ENCODE measurements around the gene LTBP1.
"Not testable (repeated sequence)": the region's sequence is repeated elsewhere in the genome, so short reads cannot be mapped to it uniquely, and the experiment has no call there.

LTBP1 gene

GRCh38 chr2:33030326-33030725 is 83.6 kb downstream of the LTBP1 start:
- Histone ChIP-seq H3K27me3 (ENCODE audit: insufficient read depth, low read length) (no peaks in the 10 kb centered on the region), H3K4me3 (ENCODE audit: low read length) (no peak overlapping the region), H2AFZ (ENCODE audit: low read depth, low read length) (no peak overlapping the region), H3K9me3 (ENCODE audit: low read length) (no peaks in the 10 kb centered on the region), H3K4me1 (ENCODE audit: insufficient read depth, low read length) (no peaks in the 10 kb centered on the region), H3K36me3 (ENCODE audit: insufficient read depth, low read length) (no peaks in the 10 kb centered on the region)

GRCh38 chr2:33032245-33032644 is 85.5 kb downstream of the LTBP1 start:
- Histone ChIP-seq H3K27me3 (ENCODE audit: insufficient read depth, low read length) (no peaks in the 10 kb centered on the region), H3K4me3 (ENCODE audit: low read length) (no peak overlapping the region), H3K9me3 (ENCODE audit: low read length) (no peaks in the 10 kb centered on the region), H3K4me1 (ENCODE audit: insufficient read depth, low read length) (no peaks in the 10 kb centered on the region), H2AFZ (ENCODE audit: low read depth, low read length) (no peak overlapping the region), H3K36me3 (ENCODE audit: insufficient read depth, low read length) (no peaks in the 10 kb centered on the region)

GRCh38 chr2:33033606-33034081 is 86.9 kb downstream of the LTBP1 start:
- no peak overlapping the region for H3K4me3 ChIP-seq (ENCODE audit: low read length)

GRCh38 chr2:33034784-33035183 is 88.0 kb downstream of the LTBP1 start:
- H3K27me3 ChIP-seq (ENCODE audit: insufficient read depth, low read length): no peaks in the 10 kb centered on the region
- no peak overlapping the region for H2AFZ ChIP-seq (ENCODE audit: low read depth, low read length)
- no peaks in the 10 kb centered on the region for H3K36me3 ChIP-seq (ENCODE audit: insufficient read depth, low read length)
- H3K4me3 ChIP-seq (ENCODE audit: low read length): no peak overlapping the region
- H3K4me1 ChIP-seq (ENCODE audit: insufficient read depth, low read length): no peaks in the 10 kb centered on the region
- H3K9me3 ChIP-seq (ENCODE audit: low read length): no peaks in the 10 kb centered on the region

More at GRCh38 chr2:33033606-33034081, 86.9 kb downstream of the LTBP1 start:
- Histone ChIP-seq H3K36me3 (ENCODE audit: insufficient read depth, low read length) (no peaks in the 10 kb centered on the region), H3K4me1 (ENCODE audit: insufficient read depth, low read length) (no peaks in the 10 kb centered on the region), H3K9me3 (ENCODE audit: low read length) (no peaks in the 10 kb centered on the region), H2AFZ (ENCODE audit: low read depth, low read length) (no peak overlapping the region), H3K27me3 (ENCODE audit: insufficient read depth, low read length) (no peaks in the 10 kb centered on the region)

- no peaks in the 10 kb centered on the region for H3K4me1 ChIP-seq (ENCODE audit: insufficient read depth, low read length)
- H3K4me3 ChIP-seq (ENCODE audit: low read length): no peak overlapping the region
- H3K9me3 ChIP-seq (ENCODE audit: low read length): no peaks in the 10 kb centered on the region
- no peak overlapping the region for H2AFZ ChIP-seq (ENCODE audit: low read depth, low read length)
- no peaks in the 10 kb centered on the region for H3K36me3 ChIP-seq (ENCODE audit: insufficient read depth, low read length)
- no peaks in the 10 kb centered on the region for H3K27me3 ChIP-seq (ENCODE audit: insufficient read depth, low read length)
Measured at GRCh38 chr2:33038230-33038629, 91.5 kb downstream of the LTBP1 start.

GRCh38 chr2:33038799-33039198 is 92.0 kb downstream of the LTBP1 start:
- Histone ChIP-seq H3K4me3 (ENCODE audit: low read length) (no peak overlapping the region), H3K27me3 (ENCODE audit: insufficient read depth, low read length) (no peaks in the 10 kb centered on the region), H2AFZ (ENCODE audit: low read depth, low read length) (no peak overlapping the region), H3K36me3 (ENCODE audit: insufficient read depth, low read length) (no peaks in the 10 kb centered on the region), H3K4me1 (ENCODE audit: insufficient read depth, low read length) (no peaks in the 10 kb centered on the region), H3K9me3 (ENCODE audit: low read length) (no peaks in the 10 kb centered on the region)

GRCh38 chr2:33040541-33040940 is 93.8 kb downstream of the LTBP1 start:
- H3K4me1 ChIP-seq (ENCODE audit: insufficient read depth, low read length): no peaks in the 10 kb centered on the region
- H3K9me3 ChIP-seq (ENCODE audit: low read length): no peaks in the 10 kb centered on the region
- no peaks in the 10 kb centered on the region for H3K27me3 ChIP-seq (ENCODE audit: insufficient read depth, low read length)
- H2AFZ ChIP-seq (ENCODE audit: low read depth, low read length): no peak overlapping the region
- no peaks in the 10 kb centered on the region for H3K36me3 ChIP-seq (ENCODE audit: insufficient read depth, low read length)
- H3K4me3 ChIP-seq (ENCODE audit: low read length): no peak overlapping the region

- H3K27me3 ChIP-seq (ENCODE audit: insufficient read depth, low read length): no peaks in the 10 kb centered on the region
Measured at GRCh38 chr2:33042265-33042664, 95.5 kb downstream of the LTBP1 start.

GRCh38 chr2:33042819-33043218 is 96.1 kb downstream of the LTBP1 start:
- H3K4me1 ChIP-seq (ENCODE audit: insufficient read depth, low read length): peaks cover under 1% of the 10 kb centered on the region
- H3K36me3 ChIP-seq (ENCODE audit: insufficient read depth, low read length): no peaks in the 10 kb centered on the region
- H3K27me3 ChIP-seq (ENCODE audit: insufficient read depth, low read length): no peaks in the 10 kb centered on the region
- no peak overlapping the region for H2AFZ ChIP-seq (ENCODE audit: low read depth, low read length)
- no peaks in the 10 kb centered on the region for H3K9me3 ChIP-seq (ENCODE audit: low read length)
- no peak overlapping the region for H3K4me3 ChIP-seq (ENCODE audit: low read length)

More at GRCh38 chr2:33042265-33042664, 95.5 kb downstream of the LTBP1 start:
- H2AFZ ChIP-seq (ENCODE audit: low read depth, low read length): no peak overlapping the region
- H3K4me3 ChIP-seq (ENCODE audit: low read length): no peak overlapping the region
- no peaks in the 10 kb centered on the region for H3K9me3 ChIP-seq (ENCODE audit: low read length)
- no peaks in the 10 kb centered on the region for H3K36me3 ChIP-seq (ENCODE audit: insufficient read depth, low read length)
- no peaks in the 10 kb centered on the region for H3K4me1 ChIP-seq (ENCODE audit: insufficient read depth, low read length)

GRCh38 chr2:33047939-33048338 is 101.2 kb downstream of the LTBP1 start:
- no peaks in the 10 kb centered on the region for H3K27me3 ChIP-seq (ENCODE audit: insufficient read depth, low read length)
- peaks cover 6% of the 10 kb centered on the region for H3K4me1 ChIP-seq (ENCODE audit: insufficient read depth, low read length)
- H3K9me3 ChIP-seq (ENCODE audit: low read length): no peaks in the 10 kb centered on the region
- no peak overlapping the region for H2AFZ ChIP-seq (ENCODE audit: low read depth, low read length)
- no peaks in the 10 kb centered on the region for H3K36me3 ChIP-seq (ENCODE audit: insufficient read depth, low read length)
- H3K4me3 ChIP-seq (ENCODE audit: low read length): no peak overlapping the region

GRCh38 chr2:33051586-33052360 is 105.0 kb downstream of the LTBP1 start:
- no peaks in the 10 kb centered on the region for H3K27me3 ChIP-seq (ENCODE audit: insufficient read depth, low read length)
- H3K4me1 ChIP-seq (ENCODE audit: insufficient read depth, low read length): peaks cover 6% of the 10 kb centered on the region
- no peak overlapping the region for H2AFZ ChIP-seq (ENCODE audit: low read depth, low read length)
- no peaks in the 10 kb centered on the region for H3K36me3 ChIP-seq (ENCODE audit: insufficient read depth, low read length)
- no peaks in the 10 kb centered on the region for H3K9me3 ChIP-seq (ENCODE audit: low read length)
- H3K4me3 ChIP-seq (ENCODE audit: low read length): no peak overlapping the region

GRCh38 chr2:33052361-33052735 is 105.6 kb downstream of the LTBP1 start:
- peaks cover 6% of the 10 kb centered on the region for H3K4me1 ChIP-seq (ENCODE audit: insufficient read depth, low read length)
- H3K9me3 ChIP-seq (ENCODE audit: low read length): no peaks in the 10 kb centered on the region
- H3K36me3 ChIP-seq (ENCODE audit: insufficient read depth, low read length): no peaks in the 10 kb centered on the region
- H2AFZ ChIP-seq (ENCODE audit: low read depth, low read length): no peak overlapping the region
- H3K4me3 ChIP-seq (ENCODE audit: low read length): no peak overlapping the region
- H3K27me3 ChIP-seq (ENCODE audit: insufficient read depth, low read length): no peaks in the 10 kb centered on the region

- not testable (repeated sequence) for H3K4me1 ChIP-seq (ENCODE audit: insufficient read depth, low read length); H2AFZ ChIP-seq (ENCODE audit: low read depth, low read length); H3K4me3 ChIP-seq (ENCODE audit: low read length); H3K36me3 ChIP-seq (ENCODE audit: insufficient read depth, low read length); H3K9me3 ChIP-seq (ENCODE audit: low read length); H3K27me3 ChIP-seq (ENCODE audit: insufficient read depth, low read length)
Measured at GRCh38 chr2:33052795-33053194, 106.0 kb downstream of the LTBP1 start.

- no peak overlapping the region for H2AFZ ChIP-seq (ENCODE audit: low read depth, low read length)
- H3K36me3 ChIP-seq (ENCODE audit: insufficient read depth, low read length): no peaks in the 10 kb centered on the region
- no peak overlapping the region for H3K4me3 ChIP-seq (ENCODE audit: low read length)
Measured at GRCh38 chr2:33056170-33056569, 109.4 kb downstream of the LTBP1 start.

More at GRCh38 chr2:33056170-33056569, 109.4 kb downstream of the LTBP1 start:
- Histone ChIP-seq H3K9me3 (ENCODE audit: low read length) (no peaks in the 10 kb centered on the region), H3K4me1 (ENCODE audit: insufficient read depth, low read length) (peaks cover 6% of the 10 kb centered on the region), H3K27me3 (ENCODE audit: insufficient read depth, low read length) (no peaks in the 10 kb centered on the region)
